ENCODE results near the gene KHDRBS1. TPM values are rescaled to one million over a fixed set of nuclear protein-coding genes. Genes with fewer than 3 reads are reported as not detected.
"Not testable (repeated sequence)": the region's sequence is repeated elsewhere in the genome, so short reads cannot be mapped to it uniquely, and the experiment has no call there.

The KHDRBS1 gene
- total and polyA plus RNA-seq, 5 donors from 2014 or later: 97.1 to 117 (median 99.7) TPM

GRCh38 chr1:31996121-31996520 lies 17.5 kb upstream of the KHDRBS1 start:
- H3K27ac ChIP-seq (ENCODE audit: insufficient read depth, low read length, poor library complexity, severe bottlenecking); H3K9me3 Mint-ChIP-seq; H3K4me1 Mint-ChIP-seq; H3K27ac Mint-ChIP-seq; H3K4me3 Mint-ChIP-seq; DNase-seq; H3K36me3 ChIP-seq (ENCODE audit: control insufficient read depth, insufficient read depth, low read length); H3K4me3 ChIP-seq (ENCODE audit: low read depth, low read length); ATAC-seq (ENCODE audit: low read depth in 2 of 2); H3K36me3 Mint-ChIP-seq; H3K27me3 Mint-ChIP-seq; H3K4me1 ChIP-seq (ENCODE audit: control insufficient read depth, insufficient read depth, low read length, poor library complexity, severe bottlenecking); H3K9me3 ChIP-seq (ENCODE audit: control insufficient read depth in 2 of 2, low read length in 2 of 2); H3K27me3 ChIP-seq (ENCODE audit: control insufficient read depth, insufficient read depth, low read length): not testable (repeated sequence)

- ATAC-seq (ENCODE audit: low read depth in 2 of 2) (no peak), DNase-seq (no peak)
- H3K27ac Mint-ChIP-seq: no peak overlapping the region
- no peaks in the 10 kb centered on the region for H3K9me3 Mint-ChIP-seq
- H3K36me3 Mint-ChIP-seq: no peaks in the 10 kb centered on the region
- Histone ChIP-seq H3K36me3 (ENCODE audit: control insufficient read depth, insufficient read depth, low read length) (no peaks in the 10 kb centered on the region), H3K27me3 (ENCODE audit: control insufficient read depth, insufficient read depth, low read length) (no peaks in the 10 kb centered on the region), H3K4me1 (ENCODE audit: control insufficient read depth, insufficient read depth, low read length, poor library complexity, severe bottlenecking) (no peaks in the 10 kb centered on the region), H3K27ac (ENCODE audit: insufficient read depth, low read length, poor library complexity, severe bottlenecking) (no peak overlapping the region), H3K9me3 (ENCODE audit: control insufficient read depth in 2 of 2, low read length in 2 of 2) (no peaks in the 10 kb centered on the region), H3K4me3 (ENCODE audit: low read depth, low read length) (no peak overlapping the region)
- H3K4me1 Mint-ChIP-seq: peaks cover 4 to 13% (median 6%) of the 10 kb centered on the region in 4 donors
- peaks cover 9% of the 10 kb centered on the region for H3K27me3 Mint-ChIP-seq
- no peak overlapping the region for H3K4me3 Mint-ChIP-seq
These were observed 11.8 kb upstream of the KHDRBS1 start for GRCh38 chr1:32001863-32002262.

- not testable (repeated sequence) for H3K9me3 ChIP-seq (ENCODE audit: control insufficient read depth in 2 of 2, low read length in 2 of 2); DNase-seq; H3K4me1 ChIP-seq (ENCODE audit: control insufficient read depth, insufficient read depth, low read length, poor library complexity, severe bottlenecking); H3K9me3 Mint-ChIP-seq; H3K27ac ChIP-seq (ENCODE audit: insufficient read depth, low read length, poor library complexity, severe bottlenecking); H3K27me3 Mint-ChIP-seq; H3K4me3 ChIP-seq (ENCODE audit: low read depth, low read length); H3K36me3 ChIP-seq (ENCODE audit: control insufficient read depth, insufficient read depth, low read length); ATAC-seq (ENCODE audit: low read depth in 2 of 2); H3K27me3 ChIP-seq (ENCODE audit: control insufficient read depth, insufficient read depth, low read length); H3K36me3 Mint-ChIP-seq; H3K27ac Mint-ChIP-seq; H3K4me3 Mint-ChIP-seq
- peaks cover 4 to 13% (median 6%) of the 10 kb centered on the region in 4 donors for H3K4me1 Mint-ChIP-seq
These were observed 11.4 kb upstream of the KHDRBS1 start for GRCh38 chr1:32002285-32002684.

GRCh38 chr1:32005522-32005921 lies 8.1 kb upstream of the KHDRBS1 start:
- H3K36me3 Mint-ChIP-seq: no peaks in the 10 kb centered on the region
- no peak for ATAC-seq (ENCODE audit: low read depth in 2 of 2)
- no peaks in the 10 kb centered on the region for H3K4me1 ChIP-seq (ENCODE audit: control insufficient read depth, insufficient read depth, low read length, poor library complexity, severe bottlenecking)

GRCh38 chr1:32007591-32007940 lies 6.1 kb upstream of the KHDRBS1 start:
- H3K4me1 Mint-ChIP-seq: peaks cover 5 to 13% (median 7%) of the 10 kb centered on the region in 4 donors
- no peak overlapping the region for H3K27ac ChIP-seq (ENCODE audit: insufficient read depth, low read length, poor library complexity, severe bottlenecking)

More at GRCh38 chr1:32005522-32005921, 8.1 kb upstream of the KHDRBS1 start:
- Mint-ChIP-seq H3K27ac (peak overlapping the region in 1 of 3 donors; percentile 1), H3K27me3 (peaks cover 9% of the 10 kb centered on the region), H3K4me1 (peaks cover 4 to 13% (median 6%) of the 10 kb centered on the region in 4 donors), H3K4me3 (peak overlapping the region in 2 of 4 donors; percentile 4 to 27), H3K9me3 (no peaks in the 10 kb centered on the region)
- Histone ChIP-seq H3K36me3 (ENCODE audit: control insufficient read depth, insufficient read depth, low read length) (no peaks in the 10 kb centered on the region), H3K9me3 (ENCODE audit: control insufficient read depth in 2 of 2, low read length in 2 of 2) (no peaks in the 10 kb centered on the region), H3K27ac (ENCODE audit: insufficient read depth, low read length, poor library complexity, severe bottlenecking) (no peak overlapping the region), H3K27me3 (ENCODE audit: control insufficient read depth, insufficient read depth, low read length) (no peaks in the 10 kb centered on the region), H3K4me3 (ENCODE audit: low read depth, low read length) (no peak overlapping the region)
- DNase-seq: no peak

GRCh38 chr1:32010246-32010645 lies 3.4 kb upstream of the KHDRBS1 start:
- Mint-ChIP-seq H3K36me3 (no peaks in the 10 kb centered on the region), H3K9me3 (peaks cover 0 to 2% (median 0%) of the 10 kb centered on the region in 7 donors), H3K4me3 (peak overlapping the region in 1 of 4 donors; percentile 48), H3K4me1 (peaks cover 5 to 17% (median 13%) of the 10 kb centered on the region in 4 donors), H3K27me3 (peaks cover 11% of the 10 kb centered on the region), H3K27ac (peak overlapping the region in 1 of 3 donors; percentile 66)
- Histone ChIP-seq H3K4me1 (ENCODE audit: control insufficient read depth, insufficient read depth, low read length, poor library complexity, severe bottlenecking) (peaks cover 13% of the 10 kb centered on the region), H3K4me3 (ENCODE audit: low read depth, low read length) (no peak overlapping the region), H3K27ac (ENCODE audit: insufficient read depth, low read length, poor library complexity, severe bottlenecking) (no peak overlapping the region), H3K36me3 (ENCODE audit: control insufficient read depth, insufficient read depth, low read length) (no peaks in the 10 kb centered on the region), H3K27me3 (ENCODE audit: control insufficient read depth, insufficient read depth, low read length) (no peaks in the 10 kb centered on the region), H3K9me3 (ENCODE audit: control insufficient read depth in 2 of 2, low read length in 2 of 2) (no peaks in the 10 kb centered on the region)
- no peak for DNase-seq
- no peak for ATAC-seq (ENCODE audit: low read depth in 2 of 2)

More at GRCh38 chr1:32007591-32007940, 6.1 kb upstream of the KHDRBS1 start:
- DNase-seq (no peak), ATAC-seq (ENCODE audit: low read depth in 2 of 2) (no peak)
- H3K27ac Mint-ChIP-seq: no peak overlapping the region
- Histone ChIP-seq H3K9me3 (ENCODE audit: control insufficient read depth in 2 of 2, low read length in 2 of 2) (no peaks in the 10 kb centered on the region), H3K36me3 (ENCODE audit: control insufficient read depth, insufficient read depth, low read length) (no peaks in the 10 kb centered on the region), H3K4me3 (ENCODE audit: low read depth, low read length) (no peak overlapping the region), H3K4me1 (ENCODE audit: control insufficient read depth, insufficient read depth, low read length, poor library complexity, severe bottlenecking) (no peaks in the 10 kb centered on the region), H3K27me3 (ENCODE audit: control insufficient read depth, insufficient read depth, low read length) (no peaks in the 10 kb centered on the region)
- peaks cover 9% of the 10 kb centered on the region for H3K27me3 Mint-ChIP-seq
- no peaks in the 10 kb centered on the region for H3K9me3 Mint-ChIP-seq
- H3K36me3 Mint-ChIP-seq: no peaks in the 10 kb centered on the region
- no peak overlapping the region for H3K4me3 Mint-ChIP-seq

GRCh38 chr1:32012709-32013385 lies 821 bp upstream of the KHDRBS1 start:
- Mint-ChIP-seq H3K9me3 (peaks cover 0 to 2% (median 0%) of the 10 kb centered on the region in 7 donors), H3K27ac (peak overlapping the region; percentile 96 to 98 (median 96)), H3K4me1 (peaks cover 19 to 34% (median 26%) of the 10 kb centered on the region in 4 donors), H3K4me3 (peak overlapping the region; percentile 92 to 97 (median 95)), H3K27me3 (peaks cover 10% of the 10 kb centered on the region), H3K36me3 (peaks cover 4% of the 10 kb centered on the region)
- Histone ChIP-seq H3K4me1 (ENCODE audit: control insufficient read depth, insufficient read depth, low read length, poor library complexity, severe bottlenecking) (peaks cover 34% of the 10 kb centered on the region), H3K27me3 (ENCODE audit: control insufficient read depth, insufficient read depth, low read length) (no peaks in the 10 kb centered on the region), H3K27ac (ENCODE audit: insufficient read depth, low read length, poor library complexity, severe bottlenecking) (peak overlapping the region; percentile 96), H3K36me3 (ENCODE audit: control insufficient read depth, insufficient read depth, low read length) (no peaks in the 10 kb centered on the region), H3K4me3 (ENCODE audit: low read depth, low read length) (peak overlapping the region; percentile 83), H3K9me3 (ENCODE audit: control insufficient read depth in 2 of 2, low read length in 2 of 2) (no peaks in the 10 kb centered on the region)
- no peak for ATAC-seq (ENCODE audit: low read depth in 2 of 2)
- no peak for DNase-seq
